ENCODE data around the gene SAA2. TPM values are rescaled to one million over a fixed set of nuclear protein-coding genes. Genes with fewer than 3 reads are reported as not detected.
"Not testable (repeated sequence)": the region's sequence is repeated elsewhere in the genome, so short reads cannot be mapped to it uniquely, and the experiment has no call there.

Gene SAA2
- total RNA-seq, 1 experiment from 2014 or later: not detected

GRCh38 chr11:18203723-18204122 lies 44.7 kb downstream of the SAA2 start:
- Histone ChIP-seq H3K36me3 (ENCODE audit: low read depth) (no peaks in the 10 kb centered on the region), H3K4me1 (replicated peaks; ENCODE audit: insufficient read depth) (no peaks in the 10 kb centered on the region), H3K9me2 (ENCODE audit: insufficient read depth) (no peaks in the 10 kb centered on the region), H3K79me2 (ENCODE audit: low read depth) (no peaks in the 10 kb centered on the region), H3K27me3 (ENCODE audit: insufficient read depth, low read depth) (no peaks in the 10 kb centered on the region), H3K4me2 (no peak overlapping the region), H3K4me3 (no peak overlapping the region), H4K20me1 (ENCODE audit: insufficient read depth) (no peaks in the 10 kb centered on the region), H3F3A (ENCODE audit: insufficient read depth, low read depth) (no peaks in the 10 kb centered on the region), H3K27ac (no peak overlapping the region), H3K9me3 (ENCODE audit: insufficient read depth, low read depth) (no peaks in the 10 kb centered on the region), H2AFZ (no peak overlapping the region)
- no TSS peak for BruUV-seq (replicated peaks)
- ChIA-PET CTCF (interaction anchor here (0.5 to 0.6 kb wide), 5 partner anchors 26 to 519 kb away, joined by 4 to 15 read pairs (median 4); no protein-coding TSS in a partner anchor), POLR2A (ENCODE audit: unreplicated experiment) (interaction anchor here (0.6 kb wide), 1 partner anchor 207 kb away, joined by 3 read pairs; no protein-coding TSS in a partner anchor)
- intact Hi-C loops (cut with micrococcal nuclease; ENCODE audit: unreplicated experiment): no loop called here
- no peak for DNase-seq
- no peak for TF ChIP-seq EZH2 (IDR thresholded peaks at IDR 0.05; ENCODE audit: low read depth)
- TF ChIP-seq, protein P1, sequence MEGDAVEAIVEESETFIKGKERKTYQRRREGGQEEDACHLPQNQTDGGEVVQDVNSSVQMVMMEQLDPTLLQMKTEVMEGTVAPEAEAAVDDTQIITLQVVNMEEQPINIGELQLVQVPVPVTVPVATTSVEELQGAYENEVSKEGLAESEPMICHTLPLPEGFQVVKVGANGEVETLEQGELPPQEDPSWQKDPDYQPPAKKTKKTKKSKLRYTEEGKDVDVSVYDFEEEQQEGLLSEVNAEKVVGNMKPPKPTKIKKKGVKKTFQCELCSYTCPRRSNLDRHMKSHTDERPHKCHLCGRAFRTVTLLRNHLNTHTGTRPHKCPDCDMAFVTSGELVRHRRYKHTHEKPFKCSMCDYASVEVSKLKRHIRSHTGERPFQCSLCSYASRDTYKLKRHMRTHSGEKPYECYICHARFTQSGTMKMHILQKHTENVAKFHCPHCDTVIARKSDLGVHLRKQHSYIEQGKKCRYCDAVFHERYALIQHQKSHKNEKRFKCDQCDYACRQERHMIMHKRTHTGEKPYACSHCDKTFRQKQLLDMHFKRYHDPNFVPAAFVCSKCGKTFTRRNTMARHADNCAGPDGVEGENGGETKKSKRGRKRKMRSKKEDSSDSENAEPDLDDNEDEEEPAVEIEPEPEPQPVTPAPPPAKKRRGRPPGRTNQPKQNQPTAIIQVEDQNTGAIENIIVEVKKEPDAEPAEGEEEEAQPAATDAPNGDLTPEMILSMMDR (conservative IDR thresholded peaks at IDR 0.05): peak; percentile 41

GRCh38 chr11:18197738-18198137 lies 50.7 kb downstream of the SAA2 start:
- POLR2A ChIA-PET (ENCODE audit: unreplicated experiment); H3K4me1 ChIP-seq (replicated peaks; ENCODE audit: insufficient read depth); H3K27ac ChIP-seq; DNase-seq; H4K20me1 ChIP-seq (ENCODE audit: insufficient read depth); H3K9me3 ChIP-seq (ENCODE audit: insufficient read depth, low read depth); intact Hi-C loops (cut with micrococcal nuclease; ENCODE audit: unreplicated experiment); H3K9me2 ChIP-seq (ENCODE audit: insufficient read depth); H3K36me3 ChIP-seq (ENCODE audit: low read depth); H3K4me3 ChIP-seq; H3F3A ChIP-seq (ENCODE audit: insufficient read depth, low read depth); H3K4me2 ChIP-seq; H2AFZ ChIP-seq; H3K79me2 ChIP-seq (ENCODE audit: low read depth); BruUV-seq (replicated peaks); CTCF ChIA-PET: not testable (repeated sequence)
- peaks cover 32% of the 10 kb centered on the region; the same call in 1 of the 2 replicates for H3K27me3 ChIP-seq (ENCODE audit: insufficient read depth, low read depth)

- CTCF ChIA-PET: no interaction called here
- TF ChIP-seq, protein P1 (conservative IDR thresholded peaks at IDR 0.05): no peak
- TF ChIP-seq EZH2 (IDR thresholded peaks at IDR 0.05; ENCODE audit: low read depth): no peak
- Histone ChIP-seq H3K4me3 (no peak overlapping the region), H3K27ac (no peak overlapping the region), H3K4me1 (replicated peaks; ENCODE audit: insufficient read depth) (no peaks in the 10 kb centered on the region), H4K20me1 (ENCODE audit: insufficient read depth) (no peaks in the 10 kb centered on the region), H3K9me3 (ENCODE audit: insufficient read depth, low read depth) (no peaks in the 10 kb centered on the region), H3K36me3 (ENCODE audit: low read depth) (no peaks in the 10 kb centered on the region), H3K4me2 (no peak overlapping the region), H3K27me3 (ENCODE audit: insufficient read depth, low read depth) (peaks cover 36% of the 10 kb centered on the region; the same call in 1 of the 2 replicates), H3K9me2 (ENCODE audit: insufficient read depth) (no peaks in the 10 kb centered on the region), H2AFZ (no peak overlapping the region), H3F3A (ENCODE audit: insufficient read depth, low read depth) (no peaks in the 10 kb centered on the region), H3K79me2 (ENCODE audit: low read depth) (no peaks in the 10 kb centered on the region)
- intact Hi-C loops (cut with micrococcal nuclease; ENCODE audit: unreplicated experiment): no loop called here
- DNase-seq: no peak
- POLR2A ChIA-PET (ENCODE audit: unreplicated experiment): no interaction called here
- no TSS peak for BruUV-seq (replicated peaks)
These were observed 51.9 kb downstream of the SAA2 start for GRCh38 chr11:18196532-18196931.

Other genes with a start within 250 kb of the SAA2 start
- 28.7 and 34.1 TPM in 2 replicates for gene SERGEF, start 235.6 kb downstream of the SAA2 start, total RNA-seq (2021)
- gene TPH1, start 202.4 kb downstream of the SAA2 start, total RNA-seq (2021): 0.10 TPM in 1 of 2 replicates, not detected in the other
- gene SAAL1, start 142.6 kb downstream of the SAA2 start, total RNA-seq (2021): 23.5 and 32.1 TPM in 2 replicates
- gene MRGPRX3, start 116.1 kb downstream of the SAA2 start, total RNA-seq (2021): not detected in 2 replicates
- not detected in 2 replicates for gene MRGPRX4, start 75.8 kb downstream of the SAA2 start, total RNA-seq (2021)
- not detected in 2 replicates for gene SAA4, start 11.9 kb downstream of the SAA2 start, total RNA-seq (2021)
- gene SAA1, start 17.6 kb upstream of the SAA2 start, total RNA-seq (2021): 1.9 TPM in 1 of 2 replicates, not detected in the other
- gene HPS5, start 73.5 kb upstream of the SAA2 start, total RNA-seq (2021): 35.2 and 39.2 TPM in 2 replicates
- 72.9 and 89.1 TPM in 2 replicates for gene GTF2H1, start 73.9 kb upstream of the SAA2 start, total RNA-seq (2021)
- 716 and 962 TPM in 2 replicates for gene LDHA, start 145.9 kb upstream of the SAA2 start, total RNA-seq (2021)
- not detected in 2 replicates for gene LDHC, start 163.7 kb upstream of the SAA2 start, total RNA-seq (2021)
- gene LDHAL6A, start 207.2 kb upstream of the SAA2 start, total RNA-seq (2021): not detected in 2 replicates

Measured in PC-9 (cell line).